ENCODE measurements around the gene CCDC12.

Gene CCDC12

GRCh38 chr3:46904303-46905212 lies 72.0 kb downstream of the CCDC12 start:
- DNase-seq (ENCODE audit: low spot score): no peak

- peak; percentile 82 for DNase-seq (ENCODE audit: low spot score)
Observed at GRCh38 chr3:46903341-46904302, 72.9 kb downstream of the CCDC12 start.

GRCh38 chr3:46902188-46902631 lies 74.3 kb downstream of the CCDC12 start:
- DNase-seq (ENCODE audit: low spot score): no peak

GRCh38 chr3:46901591-46902187 lies 74.9 kb downstream of the CCDC12 start:
- no peak for DNase-seq (ENCODE audit: low spot score)

GRCh38 chr3:46901061-46901460 lies 75.5 kb downstream of the CCDC12 start:
- no peak for DNase-seq (ENCODE audit: low spot score)

GRCh38 chr3:46900356-46900755 lies 76.2 kb downstream of the CCDC12 start:
- DNase-seq (ENCODE audit: low spot score): no peak

GRCh38 chr3:46900007-46900292 lies 76.6 kb downstream of the CCDC12 start:
- no peak for DNase-seq (ENCODE audit: low spot score)

- DNase-seq (ENCODE audit: low spot score): no peak
Observed at GRCh38 chr3:46899151-46900006, 77.2 kb downstream of the CCDC12 start.

DNA sequence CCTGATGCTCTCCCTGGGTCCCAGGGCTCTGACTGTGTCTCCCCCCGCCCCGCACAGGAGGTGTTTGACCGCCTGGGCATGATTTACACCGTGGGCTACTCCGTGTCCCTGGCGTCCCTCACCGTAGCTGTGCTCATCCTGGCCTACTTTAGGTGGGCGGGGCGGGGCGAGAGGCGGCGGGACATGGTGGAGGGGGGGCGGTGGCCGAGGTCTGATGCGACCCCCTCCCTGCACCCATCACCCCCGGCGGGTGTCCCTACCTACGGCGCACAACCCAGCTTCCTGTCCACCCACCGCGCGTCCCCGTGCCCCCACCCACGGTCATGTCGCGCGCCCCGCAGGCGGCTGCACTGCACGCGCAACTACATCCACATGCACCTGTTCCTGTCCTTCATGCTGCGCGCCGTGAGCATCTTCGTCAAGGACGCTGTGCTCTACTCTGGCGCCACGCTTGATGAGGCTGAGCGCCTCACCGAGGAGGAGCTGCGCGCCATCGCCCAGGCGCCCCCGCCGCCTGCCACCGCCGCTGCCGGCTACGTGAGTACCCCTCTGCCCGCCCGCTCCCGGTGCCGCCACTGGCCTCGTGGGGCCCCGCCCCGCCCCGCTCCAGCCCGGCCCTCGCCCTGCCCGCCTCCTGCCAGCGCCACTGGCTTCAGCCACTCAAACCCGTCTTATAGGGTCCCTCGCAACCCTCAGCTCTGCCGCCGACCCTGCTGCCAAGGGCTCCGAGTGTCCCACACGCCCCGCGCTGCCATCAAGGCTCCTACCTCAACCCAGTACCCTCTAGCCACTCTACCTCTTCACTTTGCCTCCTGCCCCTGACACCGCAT lies 78.0 kb downstream of the CCDC12 start:
- no peak for DNase-seq (ENCODE audit: low spot score)

DNA sequence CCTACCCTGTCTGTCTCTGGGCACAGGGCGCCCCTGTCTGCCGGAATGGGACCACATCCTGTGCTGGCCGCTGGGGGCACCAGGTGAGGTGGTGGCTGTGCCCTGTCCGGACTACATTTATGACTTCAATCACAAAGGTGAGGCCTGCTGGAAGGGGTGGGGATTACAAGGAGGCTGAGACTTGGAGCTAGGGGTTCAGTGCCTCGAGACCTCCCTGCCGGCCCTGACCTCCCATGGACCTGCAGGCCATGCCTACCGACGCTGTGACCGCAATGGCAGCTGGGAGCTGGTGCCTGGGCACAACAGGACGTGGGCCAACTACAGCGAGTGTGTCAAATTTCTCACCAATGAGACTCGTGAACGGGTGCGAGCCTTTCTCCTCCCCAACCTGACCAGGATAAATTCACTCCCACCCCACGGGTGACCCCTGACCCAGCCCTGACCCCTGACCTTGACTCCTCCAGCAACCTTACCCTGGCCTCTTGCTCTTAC lies 78.7 kb downstream of the CCDC12 start:
- no peak for DNase-seq (ENCODE audit: low spot score)

GRCh38 chr3:46897031-46897430 lies 79.5 kb downstream of the CCDC12 start:
- DNase-seq (ENCODE audit: low spot score): no peak

DNA sequence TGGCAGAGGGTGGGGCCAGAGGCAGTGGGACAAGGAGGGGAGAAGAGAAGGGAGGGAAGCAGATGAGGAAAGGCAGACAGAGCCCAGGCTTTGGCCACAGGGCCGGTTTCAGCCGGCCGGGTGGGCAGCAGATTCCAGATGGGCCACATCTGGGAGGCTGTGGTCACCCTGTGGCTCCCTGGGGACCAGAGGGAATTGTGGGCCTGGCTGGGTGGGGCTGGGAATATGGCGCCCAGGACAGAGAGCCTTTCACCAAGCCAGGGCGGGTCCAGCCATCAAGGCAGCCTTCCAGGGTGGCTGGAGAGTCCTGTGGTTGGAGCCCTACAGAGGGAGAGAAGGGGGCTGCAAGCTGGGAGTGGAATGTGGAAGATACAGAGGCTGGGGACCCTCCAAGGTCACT lies 80.2 kb downstream of the CCDC12 start:
- no peak for DNase-seq (ENCODE audit: low spot score)

DNA sequence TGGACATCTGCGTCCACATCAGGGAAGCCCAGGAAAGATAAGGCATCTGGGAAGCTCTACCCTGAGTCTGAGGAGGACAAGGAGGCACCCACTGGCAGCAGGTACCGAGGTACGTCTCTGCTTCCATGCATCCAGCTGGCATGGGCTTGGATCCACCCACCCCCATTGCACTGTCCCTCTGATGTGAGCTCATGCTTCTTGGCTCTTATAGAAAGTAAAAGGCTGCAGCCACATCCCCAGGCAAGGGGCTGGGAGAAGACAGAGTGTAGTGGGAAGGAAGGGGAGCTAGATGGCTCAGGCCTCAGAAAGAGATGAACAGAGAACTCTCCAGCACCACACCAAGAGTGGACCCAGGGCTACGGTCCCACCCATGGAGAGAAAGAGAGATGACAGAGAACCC lies 80.8 kb downstream of the CCDC12 start:
- DNase-seq (ENCODE audit: low spot score): no peak

- peak; percentile 56 for DNase-seq (ENCODE audit: low spot score)
Observed at GRCh38 chr3:46895204-46895660, 81.3 kb downstream of the CCDC12 start.

- DNase-seq (ENCODE audit: low spot score): no peak
Observed at GRCh38 chr3:46894256-46894655, 82.3 kb downstream of the CCDC12 start.

DNA sequence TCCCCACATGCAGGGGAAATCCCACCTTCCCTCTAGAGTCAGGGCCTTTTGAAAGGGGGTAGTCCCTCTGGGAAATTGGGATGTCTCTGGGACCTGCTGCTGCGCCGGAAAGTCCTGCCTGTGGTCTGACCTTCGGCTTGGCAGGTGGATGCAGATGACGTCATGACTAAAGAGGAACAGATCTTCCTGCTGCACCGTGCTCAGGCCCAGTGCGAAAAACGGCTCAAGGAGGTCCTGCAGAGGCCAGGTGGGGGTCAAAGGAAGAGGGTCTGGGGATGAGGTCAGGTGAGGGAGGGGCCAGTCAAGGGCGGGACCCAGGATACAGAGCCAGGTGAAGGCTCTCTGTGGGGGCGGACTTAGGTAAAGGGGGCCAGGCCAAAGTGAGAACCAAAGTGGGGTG lies 82.8 kb downstream of the CCDC12 start:
- DNase-seq (ENCODE audit: low spot score): no peak

GRCh38 chr3:46893146-46893748 lies 83.3 kb downstream of the CCDC12 start:
- DNase-seq (ENCODE audit: low spot score): no peak

DNA sequence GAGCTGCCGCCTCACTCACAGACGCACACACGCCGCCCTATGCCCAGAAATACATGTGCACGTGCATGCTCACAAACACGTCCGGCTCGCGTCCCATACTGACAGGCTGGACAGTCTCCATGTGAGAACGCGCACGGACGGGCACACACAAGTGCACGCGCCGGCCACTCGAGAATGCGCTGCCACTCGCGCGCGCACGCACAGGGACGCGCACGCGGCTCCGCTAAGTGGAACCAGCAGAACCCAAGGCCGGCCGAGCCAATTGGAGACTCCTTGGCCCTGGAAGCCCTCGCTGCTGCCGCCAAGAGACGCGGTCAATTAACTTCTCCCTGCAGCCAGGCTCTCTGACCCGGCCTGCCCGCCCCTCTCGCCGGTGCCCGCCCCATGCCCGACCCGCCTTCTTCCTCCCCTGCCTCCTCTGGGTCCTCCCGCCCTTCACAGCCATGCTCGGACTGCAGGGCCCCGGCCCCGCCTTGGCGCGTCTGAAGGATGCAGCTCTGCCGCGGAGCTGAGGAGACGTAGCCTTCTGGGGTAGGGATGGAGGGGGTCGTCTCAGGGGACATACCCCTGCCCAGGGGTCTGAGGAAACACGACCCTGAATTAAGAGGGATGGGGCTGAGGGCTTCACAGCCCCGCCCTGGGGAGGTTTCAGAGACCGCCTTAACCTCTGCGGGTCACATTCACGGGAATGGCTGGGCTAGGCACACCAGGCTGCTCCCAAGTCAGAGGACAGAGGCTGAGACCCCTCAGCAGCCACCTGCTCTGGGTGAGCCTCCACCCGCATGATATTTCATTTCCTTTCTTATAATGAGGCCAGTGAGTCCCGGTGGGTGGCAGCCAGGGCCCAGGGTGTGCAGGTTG lies 84.0 kb downstream of the CCDC12 start:
- peak; percentile 86 for DNase-seq (ENCODE audit: low spot score)

- DNase-seq (ENCODE audit: low spot score): no peak
Observed at GRCh38 chr3:46891132-46891531, 85.4 kb downstream of the CCDC12 start.

Data from kidney tubule cell (primary cell).